Mesendoderm (in vitro differentiated cells): ENCODE data around the gene HAUS5.

Experiments used
- DNase-seq: peaks from one replicate; pipeline ENCODE4 v3.0.0; 2013
- H2AK5ac ChIP-seq: 2 replicates; pipeline ENCODE4 v1.6.1; 2013; ENCODE audit warnings: low read length, inconsistent platforms
- H2BK120ac ChIP-seq: 2 replicates; pipeline ENCODE4 v1.6.1; 2013; ENCODE audit warnings: low read depth, mild to moderate bottlenecking, low read length, moderate library complexity, mixed read lengths
- H2BK15ac ChIP-seq: replicated peaks from 2 replicates; pipeline ENCODE4 v1.6.1; 2013; ENCODE audit warnings: low read depth, mild to moderate bottlenecking, moderate library complexity
- H2BK5ac ChIP-seq: 2 replicates; pipeline ENCODE4 v1.6.1; 2013; ENCODE audit warnings: low read length, inconsistent platforms
- H3K18ac ChIP-seq: 2 replicates; pipeline ENCODE4 v1.6.1; 2013; ENCODE audit warnings: mild to moderate bottlenecking, low read length, mixed read lengths
- H3K23ac ChIP-seq: one replicate; pipeline ENCODE4 v1.6.1; 2013; ENCODE audit warnings: low read length
- H3K27ac ChIP-seq: 2 replicates; pipeline ENCODE4 v1.5.1; 2013; ENCODE audit warnings: low read depth, mild to moderate bottlenecking, inconsistent platforms, low read length, moderate library complexity
- H3K27me3 ChIP-seq: 2 replicates; pipeline ENCODE4 v1.6.1; 2013; ENCODE audit warnings: low read length, control low read depth, mild to moderate bottlenecking, inconsistent platforms; ENCODE audit not compliant: insufficient read depth, poor library complexity
- H3K36me3 ChIP-seq: 2 replicates; pipeline ENCODE4 v1.6.1; 2013; ENCODE audit warnings: low read length, inconsistent platforms; ENCODE audit not compliant: control insufficient read depth, insufficient read depth
- H3K4ac ChIP-seq: one replicate; pipeline ENCODE4 v1.6.1; 2013; ENCODE audit warnings: low read depth, mild to moderate bottlenecking, low read length, moderate library complexity
- H3K4me1 ChIP-seq: 2 replicates; pipeline ENCODE4 v1.6.1; 2013; ENCODE audit warnings: low read depth, low read length, inconsistent platforms; ENCODE audit not compliant: control insufficient read depth
- H3K4me2 ChIP-seq: 2 replicates; pipeline ENCODE4 v1.6.1; 2013; ENCODE audit warnings: low read length
- H3K4me3 ChIP-seq: 2 replicates; pipeline ENCODE4 v1.5.1; 2013; ENCODE audit warnings: mild to moderate bottlenecking, low read length
- H3K56ac ChIP-seq: one replicate; pipeline ENCODE4 v1.6.1; 2013; ENCODE audit warnings: low read length
- H3K79me1 ChIP-seq: 2 replicates; pipeline ENCODE4 v1.6.1; 2013; ENCODE audit warnings: low read length, inconsistent platforms
- H3K79me2 ChIP-seq: 2 replicates; pipeline ENCODE4 v1.6.1; 2013; ENCODE audit warnings: mild to moderate bottlenecking, low read length; ENCODE audit not compliant: control insufficient read depth, insufficient read depth
- H3K9ac ChIP-seq: 2 replicates; pipeline ENCODE4 v1.6.1; 2013; ENCODE audit warnings: low read length, inconsistent platforms
- H4K5ac ChIP-seq: one replicate; pipeline ENCODE4 v1.6.1; 2013; ENCODE audit warnings: low read length
- H4K8ac ChIP-seq: one replicate; pipeline ENCODE4 v1.6.1; 2013; ENCODE audit warnings: low read depth, mild to moderate bottlenecking, control low read depth, low read length, moderate library complexity
- WGBS: extraction: QIAGEN DNeasy Blood & Tissue Kit; methylation state at CpG from one replicate; pipeline ENCODE4 v1.1.7; 2013; ENCODE audit warnings: low lambda C conversion rate, missing lambda C conversion rate; ENCODE audit not compliant: insufficient coverage; ENCODE audit errors: extremely low coverage; 5-methylcytosine and 5-hydroxymethylcytosine counted together

Gene HAUS5

GRCh38 chr19:35569281-35569781 is 43.2 kb upstream of the HAUS5 start:
- no peak overlapping the region for H3K18ac ChIP-seq
- DNase-seq: no peak
- no peak overlapping the region for H2BK120ac ChIP-seq
- no peak overlapping the region for H2BK5ac ChIP-seq
- no peak overlapping the region for H4K8ac ChIP-seq
- H3K27me3 ChIP-seq: no peaks in the 10 kb centered on the region
- WGBS: no CpG with 5 or more reads among the region's 5 CpGs
- H3K4me2 ChIP-seq: no peak overlapping the region
- no peak overlapping the region for H3K4me3 ChIP-seq
- no peak overlapping the region for H3K23ac ChIP-seq
- no peaks in the 10 kb centered on the region for H3K36me3 ChIP-seq
- H3K9ac ChIP-seq: no peak overlapping the region
- H3K4ac ChIP-seq: no peak overlapping the region
- H3K79me1 ChIP-seq: no peaks in the 10 kb centered on the region
- H3K79me2 ChIP-seq: no peaks in the 10 kb centered on the region
- no peak overlapping the region for H3K27ac ChIP-seq
- H3K56ac ChIP-seq: no peak overlapping the region
- no peaks in the 10 kb centered on the region for H3K4me1 ChIP-seq
- H4K5ac ChIP-seq: no peak overlapping the region
- H2AK5ac ChIP-seq: no peak overlapping the region
- H2BK15ac ChIP-seq: no peak overlapping the region

- Histone ChIP-seq H2BK15ac (no peak overlapping the region), H3K56ac (no peak overlapping the region), H3K4me1 (no peaks in the 10 kb centered on the region), H3K4me2 (no peak overlapping the region), H3K27me3 (no peaks in the 10 kb centered on the region), H3K4ac (no peak overlapping the region), H3K9ac (no peak overlapping the region), H3K36me3 (no peaks in the 10 kb centered on the region), H2BK5ac (no peak overlapping the region), H3K79me2 (no peaks in the 10 kb centered on the region), H3K27ac (no peak overlapping the region), H3K4me3 (no peak overlapping the region), H2BK120ac (no peak overlapping the region), H4K8ac (no peak overlapping the region), H3K23ac (no peak overlapping the region), H4K5ac (no peak overlapping the region), H3K79me1 (no peaks in the 10 kb centered on the region), H3K18ac (no peak overlapping the region), H2AK5ac (no peak overlapping the region)
- no peak for DNase-seq
- WGBS: no CpG with 5 or more reads among the region's 1 CpG
Observed at GRCh38 chr19:35571406-35571965, 41.0 kb upstream of the HAUS5 start.

- Histone ChIP-seq H2BK15ac (no peak overlapping the region), H3K56ac (no peak overlapping the region), H3K79me2 (no peaks in the 10 kb centered on the region), H3K9ac (no peak overlapping the region), H3K4ac (no peak overlapping the region), H3K27me3 (no peaks in the 10 kb centered on the region), H3K4me2 (no peak overlapping the region), H4K5ac (no peak overlapping the region), H2BK5ac (no peak overlapping the region), H3K79me1 (no peaks in the 10 kb centered on the region), H3K4me3 (no peak overlapping the region), H4K8ac (no peak overlapping the region), H2AK5ac (no peak overlapping the region), H3K27ac (no peak overlapping the region), H2BK120ac (no peak overlapping the region), H3K36me3 (no peaks in the 10 kb centered on the region), H3K4me1 (no peaks in the 10 kb centered on the region), H3K18ac (no peak overlapping the region), H3K23ac (no peak overlapping the region)
- no peak for DNase-seq
- no CpG with 5 or more reads among the region's 1 CpG for WGBS
Observed at GRCh38 chr19:35577918-35578317, 34.6 kb upstream of the HAUS5 start.

- H2BK5ac ChIP-seq: no peak overlapping the region
- H3K4me3 ChIP-seq: no peak overlapping the region
- DNase-seq: no peak
- H3K56ac ChIP-seq: no peak overlapping the region
- H4K5ac ChIP-seq: no peak overlapping the region
- H3K79me2 ChIP-seq: no peaks in the 10 kb centered on the region
- no peak overlapping the region for H3K18ac ChIP-seq
- no peaks in the 10 kb centered on the region for H3K27me3 ChIP-seq
- H2BK120ac ChIP-seq: no peak overlapping the region
- H2AK5ac ChIP-seq: no peak overlapping the region
- no peak overlapping the region for H3K9ac ChIP-seq
- no CpG with 5 or more reads among the region's 7 CpGs for WGBS
- H3K4me1 ChIP-seq: no peaks in the 10 kb centered on the region
- no peak overlapping the region for H3K23ac ChIP-seq
- H3K79me1 ChIP-seq: no peaks in the 10 kb centered on the region
- no peak overlapping the region for H4K8ac ChIP-seq
- H3K4ac ChIP-seq: no peak overlapping the region
- no peak overlapping the region for H2BK15ac ChIP-seq
- no peak overlapping the region for H3K27ac ChIP-seq
- no peak overlapping the region for H3K4me2 ChIP-seq
- H3K36me3 ChIP-seq: no peaks in the 10 kb centered on the region
Observed at GRCh38 chr19:35578707-35579106, 33.8 kb upstream of the HAUS5 start.

- H3K79me2 ChIP-seq: no peaks in the 10 kb centered on the region
- no peak overlapping the region for H3K4me3 ChIP-seq
- no CpG with 5 or more reads among the region's 1 CpG for WGBS
- H2BK120ac ChIP-seq: no peak overlapping the region
- no peaks in the 10 kb centered on the region for H3K4me1 ChIP-seq
- no peak overlapping the region for H2AK5ac ChIP-seq
- no peaks in the 10 kb centered on the region for H3K79me1 ChIP-seq
- no peaks in the 10 kb centered on the region for H3K27me3 ChIP-seq
- H3K36me3 ChIP-seq: no peaks in the 10 kb centered on the region
- H4K8ac ChIP-seq: no peak overlapping the region
- no peak overlapping the region for H3K56ac ChIP-seq
- DNase-seq: no peak
- no peak overlapping the region for H4K5ac ChIP-seq
- H2BK5ac ChIP-seq: no peak overlapping the region
- no peak overlapping the region for H3K23ac ChIP-seq
- H2BK15ac ChIP-seq: no peak overlapping the region
- H3K4ac ChIP-seq: no peak overlapping the region
- no peak overlapping the region for H3K27ac ChIP-seq
- no peak overlapping the region for H3K9ac ChIP-seq
- no peak overlapping the region for H3K18ac ChIP-seq
- no peak overlapping the region for H3K4me2 ChIP-seq
Observed at GRCh38 chr19:35582760-35583159, 29.8 kb upstream of the HAUS5 start.

GRCh38 chr19:35585848-35586247 is 26.7 kb upstream of the HAUS5 start, which contains the start of gene PMIS2:
TSS of gene PMIS2 (plus strand) at chr19:35586173. CDS start at chr19:35586260, 87 bp downstream.
- no peak within 1 kb of the TSS for H3K4ac ChIP-seq
- no peak within 1 kb of the TSS for H4K5ac ChIP-seq
- H2AK5ac ChIP-seq: no peak within 1 kb of the TSS
- H4K8ac ChIP-seq: no peak within 1 kb of the TSS
- no peak within 1 kb of the TSS for H3K27ac ChIP-seq
- no peak within 1 kb of the TSS for H2BK120ac ChIP-seq
- H3K9ac ChIP-seq: no peak within 1 kb of the TSS
- no CpG with 5 or more reads among the region's 16 CpGs for WGBS
- no peak within 1 kb of the TSS for H3K56ac ChIP-seq
- H3K36me3 ChIP-seq: no peaks in the 10 kb centered on the region
- H2BK5ac ChIP-seq: no peak within 1 kb of the TSS
- no peaks in the 10 kb centered on the region for H3K79me1 ChIP-seq
- no peak within 1 kb of the TSS for H3K18ac ChIP-seq
- H3K4me3 ChIP-seq: no peak within 1 kb of the TSS
- H3K4me2 ChIP-seq: no peak within 1 kb of the TSS
- no peak within 1 kb of the TSS for H3K23ac ChIP-seq
- H3K4me1 ChIP-seq: no peaks in the 10 kb centered on the region
- no peak for DNase-seq
- H2BK15ac ChIP-seq: no peak within 1 kb of the TSS
- no peaks in the 10 kb centered on the region for H3K27me3 ChIP-seq
- no peaks in the 10 kb centered on the region for H3K79me2 ChIP-seq
